HEK293 (cell line): ENCODE results near the gene ELOVL3.

ENCODE experiments used
- CTCF ChIA-PET: fragments of 350-600 bp; formaldehyde crosslinking; extraction: SDS; loops from one replicate; lab custom pipeline; 2021; ENCODE audit warnings: antibody characterized with exemption; lab: Yijun Ruan, JAX
- POLR2A ChIA-PET: fragments of 300-600 bp; formaldehyde crosslinking; extraction: SDS; loops from one replicate; lab custom pipeline; 2020; ENCODE audit warnings: antibody characterized with exemption, inconsistent platforms; lab: Yijun Ruan, JAX
- H3K27ac ChIP-seq: fragments of 200-500 bp; sonication (Bioruptor generic); 2 replicates; pipeline ENCODE4 v1.5.1; 2014; ENCODE audit warnings: low read depth, low read length, control low read depth, inconsistent platforms; ENCODE audit errors: extremely low read depth
- H3K36me3 ChIP-seq, 2 experiments: fragments of 200-500 bp in 1 of 2; sonication (Bioruptor generic) in 1 of 2; 1 replicate in 1 of 2; 2 replicates in 1 of 2; pipeline ENCODE4 v1.5.1; 2014 to 2017; ENCODE audit warnings: inconsistent platforms in 2 of 2, low read length in 2 of 2; ENCODE audit not compliant: control insufficient read depth in 2 of 2, insufficient read depth in 1 of 2
- H3K4me1 ChIP-seq: fragments of 200-500 bp; sonication (Bioruptor generic); 2 replicates; pipeline ENCODE4 v1.5.1; 2014; ENCODE audit warnings: mild to moderate bottlenecking, low read length, inconsistent platforms; ENCODE audit not compliant: control insufficient read depth, insufficient read depth
- H3K4me3 ChIP-seq: 2 replicates; pipeline ENCODE4 v1.5.1; 2011; ENCODE audit warnings: low read depth, mild to moderate bottlenecking, control low read depth, low read length, moderate library complexity
- H3K9me3 ChIP-seq: fragments of 200-500 bp; sonication (Bioruptor generic); 2 replicates; pipeline ENCODE4 v1.5.1; 2014; ENCODE audit warnings: low read depth, low read length, inconsistent platforms; ENCODE audit not compliant: control insufficient read depth, insufficient read depth
- BCL11B ChIP-seq: fragments of 450-650 bp; formaldehyde crosslinking; IDR thresholded peaks from 2 replicates; pipeline ENCODE4 v1.5.1; 2016; ENCODE audit warnings: low read depth, missing biosample characterization, missing genetic modification characterization
- IKZF3 ChIP-seq: fragments of 450-650 bp; IDR thresholded peaks from 2 replicates; pipeline ENCODE4 v1.5.0; 2018; ENCODE audit warnings: missing biosample characterization, mild to moderate bottlenecking, missing genetic modification characterization, moderate library complexity
- KLF10 ChIP-seq: fragments of 450-650 bp; IDR thresholded peaks from 2 replicates; pipeline ENCODE4 v1.5.1; 2018; ENCODE audit warnings: missing biosample characterization, mild to moderate bottlenecking, missing genetic modification characterization
- KLF16 ChIP-seq: fragments of 450-650 bp; formaldehyde crosslinking; IDR thresholded peaks from 2 replicates; pipeline ENCODE4 v1.5.1; 2017; ENCODE audit warnings: missing biosample characterization, missing genetic modification characterization
- OVOL3 ChIP-seq: fragments of 450-650 bp; formaldehyde crosslinking; IDR thresholded peaks from 2 replicates; pipeline ENCODE4 v1.5.1; 2016; ENCODE audit warnings: missing biosample characterization, missing genetic modification characterization
- RBAK ChIP-seq: fragments of 450-650 bp; formaldehyde crosslinking; IDR thresholded peaks from 2 replicates; pipeline ENCODE4 v1.5.1; 2016; ENCODE audit warnings: missing biosample characterization, missing genetic modification characterization
- SCRT1 ChIP-seq: fragments of 450-650 bp; formaldehyde crosslinking; IDR thresholded peaks from 2 replicates; pipeline ENCODE4 v1.5.1; 2016; ENCODE audit warnings: missing biosample characterization, missing genetic modification characterization, borderline replicate concordance
- SP7 ChIP-seq: fragments of 450-650 bp; formaldehyde crosslinking; IDR thresholded peaks from 2 replicates; pipeline ENCODE4 v1.5.1; 2016; ENCODE audit warnings: missing biosample characterization, missing genetic modification characterization
- TRIM28 ChIP-seq: IDR thresholded peaks from 2 replicates; pipeline ENCODE4 v1.6.1; 2011; ENCODE audit warnings: low read length, control low read depth, borderline replicate concordance
- WT1 ChIP-seq: fragments of 450-650 bp; formaldehyde crosslinking; IDR thresholded peaks from 2 replicates; pipeline ENCODE4 v1.5.1; 2016; ENCODE audit warnings: missing biosample characterization, missing genetic modification characterization
- YY2 ChIP-seq: fragments of 450-650 bp; formaldehyde crosslinking; IDR thresholded peaks from 2 replicates; pipeline ENCODE4 v1.5.1; 2016; ENCODE audit warnings: missing biosample characterization, missing genetic modification characterization
- ZFHX2 ChIP-seq: fragments of 450-650 bp; formaldehyde crosslinking; conservative IDR thresholded peaks from 2 replicates; pipeline ENCODE4 v1.5.1; 2016; ENCODE audit warnings: missing biosample characterization, missing genetic modification characterization
- ZNF140 ChIP-seq: fragments of 450-650 bp; formaldehyde crosslinking; IDR thresholded peaks from 2 replicates; pipeline ENCODE4 v1.5.1; 2016; ENCODE audit warnings: missing biosample characterization, missing genetic modification characterization
- ZNF16 ChIP-seq: fragments of 450-650 bp; formaldehyde crosslinking; IDR thresholded peaks from 2 replicates; pipeline ENCODE4 v1.5.1; 2016; ENCODE audit warnings: low read depth, missing biosample characterization, missing genetic modification characterization
- ZNF223 ChIP-seq: fragments of 450-650 bp; formaldehyde crosslinking; IDR thresholded peaks from 2 replicates; pipeline ENCODE4 v1.5.1; 2016; ENCODE audit warnings: missing biosample characterization, missing genetic modification characterization
- ZNF341 ChIP-seq: fragments of 450-650 bp; formaldehyde crosslinking; IDR thresholded peaks from 2 replicates; pipeline ENCODE4; 2016; ENCODE audit warnings: low read depth, missing biosample characterization, missing genetic modification characterization
- ZNF350 ChIP-seq: fragments of 450-650 bp; formaldehyde crosslinking; IDR thresholded peaks from 2 replicates; pipeline ENCODE4 v1.5.0; 2017; ENCODE audit warnings: missing biosample characterization, mild to moderate bottlenecking, missing genetic modification characterization
- ZNF501 ChIP-seq: fragments of 450-650 bp; formaldehyde crosslinking; IDR thresholded peaks from 2 replicates; pipeline ENCODE4 v1.5.1; 2016; ENCODE audit warnings: missing biosample characterization, missing genetic modification characterization
- ZNF561 ChIP-seq: fragments of 450-650 bp; IDR thresholded peaks from 2 replicates; pipeline ENCODE4 v1.5.1; 2018; ENCODE audit warnings: missing biosample characterization, missing genetic modification characterization, borderline replicate concordance
- ZNF600 ChIP-seq: fragments of 450-650 bp; formaldehyde crosslinking; IDR thresholded peaks from 2 replicates; pipeline ENCODE4 v1.5.1; 2016; ENCODE audit warnings: missing biosample characterization, missing genetic modification characterization
- ZNF76 ChIP-seq: fragments of 450-650 bp; formaldehyde crosslinking; IDR thresholded peaks from 2 replicates; pipeline ENCODE4; 2016; ENCODE audit warnings: low read depth, missing biosample characterization, missing genetic modification characterization, borderline replicate concordance
- ZNF843 ChIP-seq: fragments of 450-650 bp; formaldehyde crosslinking; IDR thresholded peaks from 2 replicates; pipeline ENCODE4 v1.5.1; 2016; ENCODE audit warnings: missing biosample characterization, missing genetic modification characterization
- ZXDB ChIP-seq: fragments of 450-650 bp; formaldehyde crosslinking; IDR thresholded peaks from 2 replicates; pipeline ENCODE4 v1.5.1; 2016; ENCODE audit warnings: missing biosample characterization, missing genetic modification characterization
- TF ChIP-seq, protein P1 (sequence below): fragments of 450-650 bp; formaldehyde crosslinking; IDR thresholded peaks from 2 replicates; pipeline ENCODE4 v1.5.1; 2016; ENCODE audit warnings: missing biosample characterization, missing genetic modification characterization
- TF ChIP-seq, protein P2 (sequence below): fragments of 450-650 bp; formaldehyde crosslinking; conservative IDR thresholded peaks from 2 replicates; pipeline ENCODE4 v1.5.1; 2016; ENCODE audit warnings: low read depth, missing biosample characterization, missing genetic modification characterization
- TF ChIP-seq, protein P3 (sequence below): sonication (generic); formaldehyde crosslinking; IDR thresholded peaks from 2 replicates; pipeline ENCODE4 v1.8.1; 2022; ENCODE audit warnings: mild to moderate bottlenecking, moderate library complexity, missing genetic modification reagents
- TF ChIP-seq, protein P4 (sequence below): fragments of 450-650 bp; formaldehyde crosslinking; IDR thresholded peaks from 2 replicates; pipeline ENCODE4 v1.5.1; 2016; ENCODE audit warnings: missing biosample characterization, missing genetic modification characterization

Gene ELOVL3

DNA sequence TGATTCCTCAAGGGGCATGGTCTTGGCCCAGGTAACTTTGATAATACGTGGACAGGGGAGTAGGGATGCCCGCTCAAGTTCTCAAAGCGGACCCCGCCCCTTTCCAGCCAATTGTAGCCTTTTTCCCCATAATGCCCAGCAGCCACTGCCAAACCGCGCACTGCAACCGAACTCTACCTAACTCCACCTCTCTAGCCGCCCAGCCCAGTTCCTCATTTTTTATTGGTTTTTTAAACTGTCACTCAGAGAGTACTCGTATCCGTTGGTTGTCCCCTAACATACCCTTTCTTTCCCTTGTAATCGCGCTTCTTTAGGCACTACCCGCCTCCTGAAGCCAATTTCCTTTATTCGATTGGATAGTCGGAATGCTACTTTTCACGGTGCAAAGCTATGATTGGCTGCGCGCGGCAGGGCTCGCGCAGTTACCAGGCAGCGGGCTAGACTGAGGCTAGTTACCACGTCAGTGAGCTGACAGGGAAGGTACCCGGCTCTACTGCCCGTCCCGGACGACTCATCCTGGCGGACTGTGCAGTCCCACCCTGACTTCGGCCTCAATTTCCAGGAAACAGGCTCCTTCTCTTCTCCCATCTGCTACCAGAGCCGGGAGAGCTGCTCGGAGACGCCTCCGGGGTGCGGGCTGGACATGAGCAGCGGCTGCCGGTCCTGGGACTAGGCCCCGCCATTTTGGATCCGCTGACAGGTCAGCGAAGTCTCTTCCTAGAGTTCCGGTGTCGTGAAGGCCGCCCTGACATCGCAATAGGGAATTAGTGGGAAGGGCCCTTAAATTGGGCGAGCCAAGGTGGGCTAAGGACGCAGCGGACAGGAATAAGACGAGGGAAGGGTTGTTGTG, 19.2 kb downstream of the ELOVL3 start, which contains the start of gene GBF1:
TSS of gene GBF1 (plus strand) at position 451 of the 850 bp plus-strand sequence. CDS start 13,407 bp downstream, outside the sequence.
- H3K9me3 ChIP-seq, result no peaks in the 10 kb centered on the region
- H3K36me3 ChIP-seq, result peaks cover 0 to 12% of the 10 kb centered on the region in 2 experiments; a peak in 2 of 3 replicates
- POLR2A ChIA-PET, result interaction anchor here (0.5 to 1.6 kb wide), 14 partner anchors 10 to 380 kb away, joined by 3 to 9 read pairs (median 4); no protein-coding TSS in a partner anchor
- peak within 1 kb of the TSS; percentile 60 for H3K4me3 ChIP-seq
- CTCF ChIA-PET, result interaction anchor here (0.6 to 4.3 kb wide), 12 partner anchors 10 to 339 kb away, joined by 3 to 28 read pairs (median 3); no protein-coding TSS in a partner anchor
- peaks cover 21% of the 10 kb centered on the region for H3K4me1 ChIP-seq
- peak within 1 kb of the TSS; percentile 56 for H3K27ac ChIP-seq
- TF ChIP-seq ZNF76 (peak; percentile 92), OVOL3 (tag by site-specific recombination) (0 out of 2 replicates have a peak, but pooled peaks have one; percentile 33), TRIM28 (no peak), ZNF843 (tag by site-specific recombination) (peak; percentile 54; the same call in 1 of the 2 replicates), ZNF600 (peak; percentile 72), ZXDB (tag by site-specific recombination) (peak; percentile 85), KLF10 (tag by site-specific recombination) (peak; percentile 93), ZNF16 (tag by site-specific recombination) (no peak), ZNF561 (tag by site-specific recombination) (peak; percentile 95), WT1 (tag by site-specific recombination) (peak; percentile 47), ZNF223 (no peak), ZFHX2 (tag by site-specific recombination) (no peak), BCL11B (tag by site-specific recombination) (peak; percentile 85), SP7 (tag by site-specific recombination) (peak; percentile 71), RBAK (tag by site-specific recombination) (0 out of 2 replicates have a peak, but pooled peaks have one; percentile 7), IKZF3 (peak; percentile 29; the same call in 1 of the 2 replicates), KLF16 (peak; percentile 19), ZNF501 (tag by site-specific recombination) (peak; percentile 55), ZNF140 (no peak), SCRT1 (tag by site-specific recombination) (no peak), ZNF350 (tag by site-specific recombination) (no peak), YY2 (tag by site-specific recombination) (peak; percentile 86), ZNF341 (tag by site-specific recombination) (no peak)
- TF ChIP-seq, protein P1, sequence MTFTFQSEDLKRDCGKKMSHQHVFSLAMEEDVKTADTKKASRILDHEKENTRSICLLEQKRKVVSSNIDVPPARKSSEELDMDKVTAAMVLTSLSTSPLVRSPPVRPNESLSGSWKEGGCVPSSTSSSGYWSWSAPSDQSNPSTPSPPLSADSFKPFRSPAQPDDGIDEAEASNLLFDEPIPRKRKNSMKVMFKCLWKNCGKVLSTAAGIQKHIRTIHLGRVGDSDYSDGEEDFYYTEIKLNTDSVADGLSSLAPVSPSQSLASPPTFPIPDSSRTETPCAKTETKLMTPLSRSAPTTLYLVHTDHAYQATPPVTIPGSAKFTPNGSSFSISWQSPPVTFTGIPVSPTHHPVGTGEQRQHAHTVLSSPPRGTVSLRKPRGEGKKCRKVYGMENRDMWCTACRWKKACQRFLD (tag by site-specific recombination), result 0 out of 2 replicates have a peak, but pooled peaks have one; percentile 2
- TF ChIP-seq, protein P2, sequence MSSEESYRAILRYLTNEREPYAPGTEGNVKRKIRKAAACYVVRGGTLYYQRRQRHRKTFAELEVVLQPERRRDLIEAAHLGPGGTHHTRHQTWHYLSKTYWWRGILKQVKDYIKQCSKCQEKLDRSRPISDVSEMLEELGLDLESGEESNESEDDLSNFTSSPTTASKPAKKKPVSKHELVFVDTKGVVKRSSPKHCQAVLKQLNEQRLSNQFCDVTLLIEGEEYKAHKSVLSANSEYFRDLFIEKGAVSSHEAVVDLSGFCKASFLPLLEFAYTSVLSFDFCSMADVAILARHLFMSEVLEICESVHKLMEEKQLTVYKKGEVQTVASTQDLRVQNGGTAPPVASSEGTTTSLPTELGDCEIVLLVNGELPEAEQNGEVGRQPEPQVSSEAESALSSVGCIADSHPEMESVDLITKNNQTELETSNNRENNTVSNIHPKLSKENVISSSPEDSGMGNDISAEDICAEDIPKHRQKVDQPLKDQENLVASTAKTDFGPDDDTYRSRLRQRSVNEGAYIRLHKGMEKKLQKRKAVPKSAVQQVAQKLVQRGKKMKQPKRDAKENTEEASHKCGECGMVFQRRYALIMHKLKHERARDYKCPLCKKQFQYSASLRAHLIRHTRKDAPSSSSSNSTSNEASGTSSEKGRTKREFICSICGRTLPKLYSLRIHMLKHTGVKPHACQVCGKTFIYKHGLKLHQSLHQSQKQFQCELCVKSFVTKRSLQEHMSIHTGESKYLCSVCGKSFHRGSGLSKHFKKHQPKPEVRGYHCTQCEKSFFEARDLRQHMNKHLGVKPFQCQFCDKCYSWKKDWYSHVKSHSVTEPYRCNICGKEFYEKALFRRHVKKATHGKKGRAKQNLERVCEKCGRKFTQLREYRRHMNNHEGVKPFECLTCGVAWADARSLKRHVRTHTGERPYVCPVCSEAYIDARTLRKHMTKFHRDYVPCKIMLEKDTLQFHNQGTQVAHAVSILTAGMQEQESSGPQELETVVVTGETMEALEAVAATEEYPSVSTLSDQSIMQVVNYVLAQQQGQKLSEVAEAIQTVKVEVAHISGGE, result peak; percentile 95
- TF ChIP-seq, protein P3, sequence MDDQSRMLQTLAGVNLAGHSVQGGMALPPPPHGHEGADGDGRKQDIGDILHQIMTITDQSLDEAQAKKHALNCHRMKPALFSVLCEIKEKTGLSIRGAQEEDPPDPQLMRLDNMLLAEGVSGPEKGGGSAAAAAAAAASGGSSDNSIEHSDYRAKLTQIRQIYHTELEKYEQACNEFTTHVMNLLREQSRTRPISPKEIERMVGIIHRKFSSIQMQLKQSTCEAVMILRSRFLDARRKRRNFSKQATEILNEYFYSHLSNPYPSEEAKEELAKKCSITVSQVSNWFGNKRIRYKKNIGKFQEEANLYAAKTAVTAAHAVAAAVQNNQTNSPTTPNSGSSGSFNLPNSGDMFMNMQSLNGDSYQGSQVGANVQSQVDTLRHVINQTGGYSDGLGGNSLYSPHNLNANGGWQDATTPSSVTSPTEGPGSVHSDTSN (CRISPR knock-in tag), result peak; percentile 80
- TF ChIP-seq, protein P4, sequence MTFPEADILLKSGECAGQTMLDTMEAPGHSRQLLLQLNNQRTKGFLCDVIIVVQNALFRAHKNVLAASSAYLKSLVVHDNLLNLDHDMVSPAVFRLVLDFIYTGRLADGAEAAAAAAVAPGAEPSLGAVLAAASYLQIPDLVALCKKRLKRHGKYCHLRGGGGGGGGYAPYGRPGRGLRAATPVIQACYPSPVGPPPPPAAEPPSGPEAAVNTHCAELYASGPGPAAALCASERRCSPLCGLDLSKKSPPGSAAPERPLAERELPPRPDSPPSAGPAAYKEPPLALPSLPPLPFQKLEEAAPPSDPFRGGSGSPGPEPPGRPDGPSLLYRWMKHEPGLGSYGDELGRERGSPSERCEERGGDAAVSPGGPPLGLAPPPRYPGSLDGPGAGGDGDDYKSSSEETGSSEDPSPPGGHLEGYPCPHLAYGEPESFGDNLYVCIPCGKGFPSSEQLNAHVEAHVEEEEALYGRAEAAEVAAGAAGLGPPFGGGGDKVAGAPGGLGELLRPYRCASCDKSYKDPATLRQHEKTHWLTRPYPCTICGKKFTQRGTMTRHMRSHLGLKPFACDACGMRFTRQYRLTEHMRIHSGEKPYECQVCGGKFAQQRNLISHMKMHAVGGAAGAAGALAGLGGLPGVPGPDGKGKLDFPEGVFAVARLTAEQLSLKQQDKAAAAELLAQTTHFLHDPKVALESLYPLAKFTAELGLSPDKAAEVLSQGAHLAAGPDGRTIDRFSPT (tag by site-specific recombination), result peak; percentile 62; the same call in 1 of the 2 replicates
